GM18858 (cell line): ENCODE results near the gene EIF1AD.
"Not testable (repeated sequence)": the region's sequence is repeated elsewhere in the genome, so short reads cannot be mapped to it uniquely, and the experiment has no call there.

Experiments used
- ATAC-seq: cut with Tn5 transposase; IDR thresholded peaks from one replicate; pipeline ENCODE4 v1.9.1; 2021; ENCODE audit not compliant: unreplicated experiment

Gene EIF1AD

DNA sequence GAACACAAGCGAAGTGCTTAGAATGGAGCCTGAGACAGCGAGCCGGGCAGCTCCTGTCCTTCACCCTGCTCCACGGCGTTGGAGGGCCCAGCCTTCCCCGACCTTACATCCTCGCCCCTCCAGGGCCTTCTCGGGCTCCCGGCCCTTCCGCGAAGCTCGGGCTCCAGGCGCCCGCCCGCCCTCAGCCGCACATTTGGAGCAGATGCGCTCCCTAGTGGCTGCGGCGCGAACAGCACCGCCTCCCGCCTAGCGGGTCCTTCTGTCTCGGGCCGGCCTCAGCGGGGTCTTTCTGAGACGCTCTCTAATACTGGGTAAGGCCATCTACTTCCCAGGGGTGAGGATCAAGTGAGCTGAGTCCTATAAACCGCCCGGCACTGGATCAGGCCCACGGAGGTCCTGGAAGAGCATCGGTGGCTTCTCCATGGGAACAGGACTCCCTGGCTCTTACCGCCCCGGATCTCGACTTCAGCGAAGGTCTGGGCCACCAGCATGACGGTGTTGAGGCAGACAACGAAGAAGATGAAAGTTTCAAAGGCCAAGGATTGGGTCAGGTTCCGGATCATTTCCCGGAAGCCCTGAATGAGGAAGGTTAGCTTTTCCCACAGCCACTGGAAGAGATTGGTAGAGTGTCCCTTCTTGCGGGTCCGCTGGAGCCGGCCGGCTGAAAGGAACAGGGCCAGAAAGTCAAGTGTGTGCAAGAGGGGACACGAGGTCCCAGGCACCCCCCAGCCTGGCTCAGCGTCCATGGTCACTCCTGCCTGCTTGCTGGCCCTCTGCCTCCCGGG is 20.6 kb upstream of the EIF1AD start:
- ATAC-seq = no peak

DNA sequence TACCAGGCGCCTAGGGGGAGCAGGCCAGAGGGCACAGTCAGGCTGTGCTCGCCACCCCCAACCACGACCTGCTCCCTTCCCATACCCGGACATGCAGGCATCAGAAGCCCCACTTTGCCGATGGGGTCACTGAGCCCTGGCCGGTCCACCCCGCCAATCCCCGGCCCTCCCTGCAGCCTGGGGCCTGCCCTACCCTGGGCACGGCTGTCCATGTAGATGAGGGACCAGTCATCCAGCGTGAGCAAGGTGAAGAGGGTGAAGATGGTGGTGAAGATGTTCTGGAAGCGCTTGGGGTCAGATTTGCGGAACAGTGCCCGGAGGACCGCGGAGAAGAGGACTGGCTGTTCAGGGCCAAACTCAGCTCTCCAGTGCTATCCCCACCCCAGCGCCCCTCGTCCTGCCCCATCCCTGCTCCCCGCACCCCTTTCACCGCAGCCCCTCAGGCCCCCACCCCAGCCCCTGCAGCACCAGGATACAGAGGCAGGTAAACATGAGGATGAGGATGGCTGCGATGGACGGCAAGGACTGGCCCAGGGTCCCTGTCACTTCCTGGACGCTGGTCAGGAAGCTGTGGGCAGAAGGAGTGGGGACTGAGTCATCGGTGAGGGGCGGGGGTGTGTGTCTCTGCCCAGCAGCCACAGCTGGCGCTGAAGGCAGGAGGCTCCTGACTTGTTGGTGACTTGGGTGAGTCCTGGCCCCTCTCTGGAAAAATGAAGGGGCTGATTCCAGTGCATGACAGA is 18.8 kb upstream of the EIF1AD start:
- ATAC-seq = no peak

DNA sequence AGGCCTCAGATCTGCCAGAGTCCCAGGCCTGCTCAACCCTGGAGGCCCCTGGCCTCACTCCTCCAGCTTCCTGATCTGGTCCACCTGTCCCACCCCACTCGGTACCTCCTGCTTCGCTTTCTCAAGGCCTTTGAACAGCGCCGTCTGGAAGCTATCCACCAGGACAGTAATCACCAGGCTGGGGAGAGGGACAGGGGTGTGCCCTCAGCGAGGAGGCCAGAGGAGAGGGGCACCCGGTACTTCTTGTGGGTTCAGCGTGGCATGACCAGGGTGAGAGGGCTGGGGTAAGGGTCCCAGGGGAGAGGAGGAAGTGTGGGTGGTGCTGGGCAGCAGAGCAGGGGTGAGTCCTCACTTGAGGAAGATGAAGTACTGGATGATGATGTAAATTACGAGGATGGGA is 18.3 kb upstream of the EIF1AD start:
- ATAC-seq = no peak

DNA sequence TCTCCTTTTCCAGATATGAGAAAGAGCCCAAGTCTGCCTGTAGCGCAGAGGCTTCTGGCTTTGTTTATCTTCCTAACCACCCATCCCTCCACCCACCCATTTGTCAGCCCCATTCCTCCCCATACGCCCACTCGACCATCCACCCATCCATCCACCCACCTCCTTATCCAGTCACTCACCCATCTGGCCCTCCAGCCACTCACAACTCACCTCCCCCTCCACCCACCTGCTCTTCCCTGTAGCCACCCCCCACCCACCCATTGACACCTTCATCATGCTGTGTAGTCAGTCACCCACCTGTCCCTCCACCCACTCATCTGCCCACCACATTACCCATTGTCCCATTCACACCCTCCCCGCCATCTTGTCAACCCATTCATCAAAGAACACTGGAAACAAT is 15.4 kb upstream of the EIF1AD start:
- no peak for ATAC-seq

DNA sequence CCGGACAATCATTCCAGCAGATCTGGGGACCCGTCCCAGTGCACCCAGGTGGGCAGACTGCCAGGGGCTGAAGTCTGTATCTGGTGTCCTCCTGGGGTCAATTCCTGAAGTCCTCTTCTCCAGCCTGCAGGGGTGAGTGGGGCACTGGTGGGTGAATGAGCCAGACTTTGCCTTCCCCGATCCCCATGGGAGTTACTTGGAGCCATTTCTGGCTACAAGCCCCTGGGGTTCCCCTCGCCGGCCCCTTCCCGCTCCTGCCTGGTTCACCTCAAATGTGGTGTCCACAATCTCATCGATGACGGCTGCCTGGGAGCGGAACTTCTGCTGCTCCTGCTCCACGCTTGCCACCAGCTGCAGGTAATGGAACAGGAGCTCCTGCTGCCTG is 14.8 kb upstream of the EIF1AD start:
- ATAC-seq = no peak

DNA sequence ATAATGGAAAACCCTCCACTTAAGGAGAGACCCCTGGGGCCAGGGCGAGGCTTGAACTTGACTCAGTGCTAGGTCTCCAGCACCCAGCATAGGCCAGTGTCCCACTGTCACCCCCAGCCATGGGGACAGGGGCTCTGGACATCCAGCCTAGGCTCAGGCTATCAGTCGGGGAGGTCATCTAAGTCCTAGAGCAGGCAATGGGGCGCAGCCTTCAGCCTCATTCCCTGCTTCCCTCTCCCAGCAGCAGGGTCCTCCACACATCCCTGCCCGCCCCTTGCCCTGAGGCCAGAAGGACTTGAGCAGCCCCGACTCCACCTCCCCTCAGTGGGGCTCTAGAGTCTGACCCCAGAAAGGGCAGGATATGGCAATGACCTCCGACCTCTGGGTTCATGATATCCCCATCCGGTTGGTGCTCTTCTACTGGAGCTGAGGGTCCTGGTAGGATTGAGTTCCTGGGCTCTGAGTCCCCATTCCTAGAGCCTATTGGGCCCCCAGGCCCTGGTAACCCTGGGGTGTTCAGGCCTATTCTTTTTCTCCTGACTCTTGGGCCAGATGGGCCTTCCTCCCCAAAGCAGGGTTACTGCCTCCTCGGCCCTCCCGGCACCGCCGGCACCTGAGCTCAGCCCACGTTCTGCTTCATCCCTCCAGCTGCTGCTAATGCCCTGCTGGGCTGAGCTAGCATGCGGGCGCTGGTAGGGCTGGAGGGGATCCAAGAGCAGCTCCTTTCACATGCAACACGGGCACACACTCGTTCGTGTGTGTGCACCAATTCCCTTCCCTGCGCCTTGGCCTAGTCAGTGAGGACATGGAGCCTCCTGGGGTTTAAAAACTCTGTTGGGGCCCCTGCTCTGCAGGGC is 14.2 kb upstream of the EIF1AD start:
- no peak for ATAC-seq

DNA sequence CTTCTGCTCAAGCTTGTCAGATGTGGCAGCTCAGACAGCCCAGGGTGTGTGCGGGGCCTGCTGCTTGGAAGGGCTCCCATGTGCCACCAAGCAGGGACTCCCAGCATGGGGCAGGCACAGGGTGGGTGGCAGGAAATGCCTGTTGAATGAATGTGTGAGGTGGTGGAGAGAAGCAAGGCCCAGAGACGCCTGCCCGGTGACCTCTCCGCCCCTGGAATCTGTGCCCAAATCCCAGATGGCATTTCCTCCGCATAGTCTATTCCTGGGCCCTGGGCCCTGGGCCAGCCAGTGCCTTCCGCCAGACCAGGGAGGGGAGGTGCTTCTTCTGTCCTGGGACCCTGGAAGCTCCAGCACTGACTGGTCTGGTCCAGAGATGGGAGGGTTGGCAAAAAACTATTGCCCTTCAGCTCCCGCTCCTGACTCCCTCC is 13.5 kb upstream of the EIF1AD start:
- ATAC-seq = no peak

DNA sequence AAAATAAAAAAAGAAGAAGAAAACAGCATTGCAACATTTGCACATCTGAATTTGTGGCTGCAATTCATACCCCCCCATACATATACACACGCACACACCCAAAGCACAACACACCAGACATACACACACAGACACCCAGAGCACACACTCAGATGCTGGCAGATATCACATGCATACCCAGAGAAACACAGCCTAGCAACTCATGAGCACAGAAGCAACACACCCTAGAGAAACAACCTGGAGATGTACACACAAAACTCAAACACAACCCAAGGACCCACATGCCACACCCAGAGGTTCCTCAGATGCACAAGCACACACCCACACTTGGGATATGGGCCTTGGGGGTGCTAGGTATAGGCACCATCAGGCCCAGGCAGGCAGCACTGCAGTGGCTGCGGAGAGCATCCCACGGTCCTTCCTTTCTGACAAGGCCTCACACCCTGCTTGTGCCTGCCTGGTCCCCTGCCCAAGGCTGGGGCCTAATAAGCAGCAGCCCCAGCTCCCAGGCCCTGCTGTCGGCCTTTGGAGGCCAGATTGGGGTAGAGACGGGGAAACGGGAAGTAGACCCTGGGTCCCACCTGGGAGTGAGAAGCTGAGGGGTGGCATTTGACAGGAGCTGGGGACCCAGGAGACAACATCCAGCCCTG is 13.0 kb upstream of the EIF1AD start:
- ATAC-seq = no peak

DNA sequence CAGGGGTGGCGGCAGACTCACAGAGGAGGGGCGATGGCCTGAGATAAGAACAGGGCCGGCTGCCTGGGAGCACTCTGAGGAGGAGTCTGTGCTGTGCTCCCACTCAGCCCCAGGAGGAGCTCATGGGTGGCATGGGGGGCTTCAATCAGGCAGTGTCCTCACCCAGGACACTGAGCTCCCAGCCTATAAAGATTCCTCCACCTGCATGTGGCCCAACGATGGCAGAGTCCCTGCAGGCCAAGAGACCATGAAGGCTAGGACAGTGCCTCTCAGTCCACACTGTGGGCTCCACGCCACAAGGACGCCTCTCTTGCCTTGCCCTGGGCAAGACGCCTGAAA is 11.8 kb upstream of the EIF1AD start:
- no peak for ATAC-seq

DNA sequence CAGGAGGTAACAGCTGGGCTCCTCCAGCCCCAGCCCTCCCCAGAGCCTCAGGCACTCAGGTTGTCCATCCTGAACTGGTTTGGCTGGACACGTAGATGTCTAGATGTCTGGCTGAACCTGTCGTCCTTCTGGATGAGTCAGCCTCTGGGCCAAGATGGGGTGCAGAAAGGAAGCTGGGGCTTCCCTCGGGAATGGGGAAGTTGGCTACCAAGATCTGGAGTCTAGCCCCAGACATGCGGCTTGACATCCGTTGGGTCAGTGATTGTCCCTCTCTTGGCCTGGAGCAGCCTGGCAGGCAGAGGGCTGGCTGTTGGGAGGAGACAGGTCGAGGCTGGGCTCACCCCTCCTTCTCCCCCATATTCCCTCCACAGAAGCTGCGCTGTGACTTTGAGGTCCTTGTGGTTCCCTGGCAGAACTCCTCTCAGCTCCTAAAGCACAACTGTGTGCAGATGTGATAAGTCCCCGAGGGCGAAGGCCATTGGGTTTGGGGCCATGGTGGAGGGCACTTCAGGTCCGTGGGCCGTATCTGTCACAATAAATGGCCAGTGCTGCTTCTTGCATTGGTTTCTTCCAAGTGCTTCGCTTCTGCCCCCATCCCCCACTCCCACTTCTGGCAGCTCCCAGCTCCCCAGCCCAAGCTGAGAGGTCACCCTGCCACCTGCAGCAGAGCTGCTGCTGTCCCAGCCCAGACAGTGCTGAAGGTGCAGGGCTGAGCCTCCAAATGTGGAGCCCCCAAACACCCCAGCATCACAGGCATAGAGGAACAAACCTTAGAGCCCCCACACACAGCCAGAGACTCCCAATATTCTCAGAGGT is 11.2 kb upstream of the EIF1AD start:
- ATAC-seq = no peak

DNA sequence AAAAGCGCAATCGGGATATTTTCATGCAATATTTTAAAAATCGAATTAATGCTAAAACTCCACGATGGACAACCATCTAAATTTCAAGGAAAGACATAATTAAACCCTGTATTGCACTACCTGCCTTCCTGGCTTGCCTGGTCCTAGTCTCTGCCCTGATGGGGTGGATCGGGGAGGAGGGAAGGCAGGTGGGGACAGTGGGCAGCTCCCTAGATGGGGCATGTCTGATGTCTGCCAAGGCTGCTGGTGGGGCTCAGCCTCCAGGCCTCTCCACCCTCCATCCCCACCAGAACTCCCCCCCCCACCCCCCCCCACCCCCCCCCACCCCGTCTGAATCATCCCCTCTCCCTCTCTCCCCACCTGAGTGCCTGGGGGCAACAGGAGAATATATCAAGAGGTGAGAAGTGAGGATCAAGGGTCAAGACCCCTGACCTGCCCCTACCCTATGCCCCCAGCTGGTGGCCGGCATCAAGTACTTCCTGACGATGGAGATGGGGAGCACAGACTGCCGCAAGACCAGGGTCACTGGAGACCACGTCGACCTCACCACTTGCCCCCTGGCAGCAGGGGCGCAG is 10.5 kb upstream of the EIF1AD start:
- no peak for ATAC-seq

DNA sequence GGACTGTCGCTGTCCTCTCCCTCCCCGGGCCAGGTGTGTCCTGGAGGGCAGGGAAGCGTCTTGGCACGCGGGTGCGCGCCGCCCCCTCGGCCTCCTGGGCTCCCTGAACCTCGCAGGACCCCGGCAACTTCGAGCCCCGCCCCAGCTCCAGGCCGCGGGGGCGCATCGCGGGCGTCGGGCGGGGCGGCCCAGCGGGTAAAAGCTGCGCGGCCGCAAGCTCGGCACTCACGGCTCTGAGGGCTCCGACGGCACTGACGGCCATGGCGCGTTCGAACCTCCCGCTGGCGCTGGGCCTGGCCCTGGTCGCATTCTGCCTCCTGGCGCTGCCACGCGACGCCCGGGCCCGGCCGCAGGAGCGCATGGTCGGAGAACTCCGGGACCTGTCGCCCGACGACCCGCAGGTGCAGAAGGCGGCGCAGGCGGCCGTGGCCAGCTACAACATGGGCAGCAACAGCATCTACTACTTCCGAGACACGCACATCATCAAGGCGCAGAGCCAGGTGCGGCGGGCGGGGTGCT is 9.9 kb upstream of the EIF1AD start, which contains the start of gene CST6:
CST6 (plus strand) TSS at position 224 of the 519 bp plus-strand sequence; CDS start at position 261, 37 bp downstream.
- ATAC-seq = no peak

DNA sequence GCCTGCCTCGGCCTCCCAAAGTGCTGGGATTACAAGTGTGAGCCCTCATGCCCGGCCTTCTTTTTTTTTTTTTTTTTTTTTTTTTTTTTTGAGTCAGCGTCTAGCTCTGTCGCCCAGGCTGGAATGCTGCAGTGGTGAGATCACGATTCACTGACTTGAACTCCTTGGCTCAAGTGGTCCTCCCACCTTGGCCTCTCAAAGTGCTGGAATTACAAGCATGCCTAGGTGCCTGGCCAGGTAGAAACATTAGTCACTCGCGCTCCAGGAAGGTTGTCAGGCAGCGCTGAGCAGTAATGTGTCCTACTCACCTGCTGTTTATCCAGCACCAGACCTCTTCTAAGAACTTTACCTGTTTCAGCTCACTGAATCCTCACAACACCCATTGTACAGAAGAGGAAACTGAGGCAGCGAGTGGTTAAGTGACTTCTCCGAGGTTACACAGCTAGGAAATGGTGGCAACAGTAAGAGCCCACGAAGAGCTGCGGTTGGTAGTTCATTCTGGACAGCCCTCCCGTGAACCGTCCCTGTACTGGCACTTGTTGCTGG is 9.4 kb upstream of the EIF1AD start:
- ATAC-seq = no peak

DNA sequence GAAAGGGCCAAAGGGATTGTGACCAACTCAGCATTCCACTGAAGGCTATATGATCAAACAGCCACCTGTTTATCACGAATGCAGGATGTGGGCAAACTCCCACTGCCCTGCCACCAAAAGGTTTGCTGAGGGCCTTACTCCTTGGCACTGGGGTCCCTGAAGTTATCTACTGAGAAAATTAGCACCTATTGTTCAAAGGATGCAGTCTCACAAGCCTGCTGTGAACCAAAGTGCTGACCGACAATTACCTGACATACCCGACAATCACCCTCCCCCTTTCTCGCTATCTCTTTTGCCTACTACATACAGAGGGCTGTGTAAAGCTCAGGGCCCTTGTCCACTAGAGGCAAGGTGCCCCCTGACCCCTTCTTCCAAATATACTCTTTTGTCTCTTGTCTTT is 8.1 kb upstream of the EIF1AD start:
- not testable (repeated sequence) for ATAC-seq

DNA sequence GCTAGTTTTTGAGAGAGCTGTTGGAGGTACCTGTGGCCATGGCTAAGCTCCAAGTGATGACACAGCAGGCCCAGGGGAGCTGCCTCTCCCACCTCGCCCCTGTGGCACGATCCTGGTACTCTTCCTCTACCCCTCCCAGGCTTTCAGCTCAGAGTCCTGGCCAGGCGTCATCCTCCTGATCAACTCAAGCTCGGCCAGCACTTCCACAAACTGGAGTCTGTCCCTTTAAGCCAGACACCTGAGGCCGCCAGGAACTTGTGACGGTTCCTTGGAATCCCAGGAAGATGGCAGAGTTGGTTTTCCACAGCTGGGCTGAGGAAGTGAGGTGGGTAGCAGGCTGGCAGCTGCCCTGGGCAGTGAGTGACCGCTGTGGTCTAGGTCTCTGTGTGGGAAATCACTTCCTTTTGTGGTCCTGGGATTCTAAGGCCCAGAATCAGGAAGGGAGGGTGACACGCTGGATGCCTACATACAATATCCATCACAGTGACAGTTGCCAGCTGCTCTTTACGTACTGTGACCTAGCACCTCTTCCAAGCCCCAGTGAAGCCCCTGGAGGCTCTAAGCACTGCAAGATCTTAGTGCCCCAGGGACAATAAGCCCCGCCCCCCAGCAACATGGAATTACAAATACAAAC is 6.6 kb upstream of the EIF1AD start:
- no peak for ATAC-seq

DNA sequence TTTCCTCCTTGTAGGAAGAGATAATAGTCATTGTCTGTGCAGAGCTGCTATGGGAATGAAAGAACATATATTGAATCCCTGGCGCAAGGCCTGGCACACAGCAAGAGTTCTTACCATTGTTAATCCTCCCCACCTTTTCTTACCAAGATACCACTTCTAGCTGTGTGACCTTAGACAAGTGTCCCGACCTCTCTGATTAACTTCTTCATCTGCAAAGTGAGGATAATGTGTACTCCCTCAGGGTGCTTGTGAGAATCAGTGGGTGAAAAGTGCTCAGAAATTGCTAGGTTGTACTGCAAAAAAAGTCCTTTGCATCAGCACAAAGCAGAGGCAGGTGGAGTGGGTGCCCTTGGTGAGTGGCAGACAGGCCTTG is 6.1 kb upstream of the EIF1AD start:
- no peak for ATAC-seq

DNA sequence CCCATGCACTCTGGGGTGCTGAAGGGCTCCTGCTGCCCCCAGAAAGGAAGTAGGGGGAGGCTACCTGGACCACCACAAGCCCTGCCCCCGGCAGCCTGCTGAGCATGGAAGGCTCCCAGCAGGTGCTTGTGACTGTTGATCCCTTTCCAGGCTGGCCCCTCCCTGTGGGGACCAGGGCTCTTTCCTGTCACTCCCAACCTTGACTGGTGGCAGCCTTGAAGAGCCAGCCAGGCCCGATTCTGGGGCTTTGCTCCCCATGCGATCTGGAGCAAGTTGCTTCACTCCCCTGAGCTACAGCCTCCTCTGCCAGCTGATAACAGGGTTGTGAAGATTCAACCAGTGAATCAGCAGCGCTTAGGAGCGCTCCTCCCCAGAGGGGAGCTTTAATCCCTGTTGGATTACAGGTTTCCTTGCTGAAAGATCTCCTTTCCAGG is 5.3 kb upstream of the EIF1AD start:
- no peak for ATAC-seq

DNA sequence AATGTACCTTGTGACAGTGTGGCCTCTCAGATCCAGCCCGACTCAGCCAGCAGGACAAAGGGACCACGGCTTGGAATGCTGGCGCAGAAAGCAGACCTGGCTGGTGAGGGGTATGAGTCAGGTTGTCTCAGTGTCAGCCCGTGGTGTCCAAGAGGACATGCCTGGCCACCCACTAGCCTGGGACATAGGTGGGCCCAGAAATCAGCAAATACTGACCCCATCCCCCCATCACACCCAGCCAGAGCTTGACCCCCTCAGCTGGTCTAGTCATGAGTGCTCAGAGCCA is 4.9 kb upstream of the EIF1AD start:
- no peak for ATAC-seq
